ENCODE data around the gene ONECUT3.

Gene ONECUT3

DNA sequence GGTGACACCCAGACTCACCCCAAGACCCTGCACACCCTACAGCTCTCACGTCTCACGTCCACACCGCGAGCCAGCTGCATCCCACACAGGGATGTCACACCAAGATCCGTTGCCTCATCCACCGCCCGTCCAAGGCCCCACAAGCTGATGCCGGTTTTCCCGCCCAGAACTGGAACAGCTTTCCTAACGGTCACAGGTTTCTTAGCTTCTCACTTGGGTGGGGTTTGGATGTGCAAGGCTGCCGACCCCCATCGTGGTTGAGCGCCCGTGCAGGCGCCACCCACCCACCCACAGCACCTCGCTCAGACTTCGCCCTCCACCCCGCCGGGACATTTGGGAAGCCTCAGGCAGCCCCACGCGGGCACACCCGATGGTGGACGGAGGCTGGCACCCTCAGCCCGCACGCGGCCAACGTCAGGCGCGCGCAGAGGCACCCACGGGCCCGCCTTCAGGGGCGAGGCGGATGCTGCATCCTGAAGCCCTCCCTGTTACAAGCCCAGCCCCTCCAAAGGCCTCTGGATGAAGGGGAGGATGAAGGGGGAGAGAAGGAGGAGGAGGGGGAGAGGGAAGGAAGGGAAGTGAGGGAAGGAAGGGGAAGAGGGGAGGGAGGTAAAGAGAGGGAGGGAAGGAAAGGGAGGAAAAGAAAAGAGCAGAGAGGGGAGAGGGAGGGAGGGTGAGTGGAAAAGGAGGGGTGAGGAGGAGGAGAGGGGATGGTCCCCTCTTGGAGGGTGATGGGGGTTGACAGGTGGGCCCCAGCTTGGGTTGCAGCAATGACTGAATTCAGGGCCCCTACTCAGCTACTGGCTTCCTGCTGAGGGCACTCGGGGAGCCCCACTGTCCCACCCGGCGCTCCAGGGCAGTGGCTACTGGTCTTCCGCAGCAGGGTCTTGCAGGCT, 12.8 kb downstream of the ONECUT3 start:
- Mint-ChIP-seq H3K9me3 (peaks cover 11% of the 10 kb centered on the region), H3K27ac (no peak overlapping the region), H3K4me1 (ENCODE audit: low read depth) (no peaks in the 10 kb centered on the region), H3K27me3 (ENCODE audit: low read depth) (peaks cover 69% of the 10 kb centered on the region), H3K4me3 (no peak overlapping the region), H3K36me3 (ENCODE audit: low read depth) (no peaks in the 10 kb centered on the region)
- no peak for DNase-seq (ENCODE audit: low spot score)

DNA sequence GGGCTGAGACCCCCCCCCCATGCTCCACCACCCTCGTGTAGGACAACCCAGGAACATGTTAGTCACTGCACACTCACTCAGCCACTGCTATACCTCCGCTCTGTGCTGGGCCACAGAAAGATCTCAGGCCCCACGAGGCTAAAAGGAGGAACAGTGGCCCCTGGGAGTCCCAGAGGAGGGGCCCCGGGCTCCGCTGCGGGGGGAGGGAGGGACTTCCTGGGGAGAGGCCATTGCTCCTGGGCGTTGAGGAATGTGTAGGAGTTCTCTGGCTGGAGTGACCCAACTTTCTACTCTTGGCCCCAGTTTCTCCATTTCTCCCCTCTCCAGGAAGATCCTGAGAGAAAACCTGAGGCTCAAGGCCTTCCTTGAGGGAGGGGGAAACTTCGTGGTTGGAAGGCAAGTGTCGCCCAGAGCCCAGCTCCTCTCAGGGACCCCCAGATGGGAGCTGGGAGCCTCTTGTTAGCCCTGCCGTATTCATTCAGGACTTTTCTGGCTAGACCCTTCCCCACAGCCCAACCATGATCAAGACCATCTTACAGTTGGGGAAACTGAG, 13.6 kb downstream of the ONECUT3 start:
- no peaks in the 10 kb centered on the region for H3K36me3 Mint-ChIP-seq (ENCODE audit: low read depth)
- no peaks in the 10 kb centered on the region for H3K4me1 Mint-ChIP-seq (ENCODE audit: low read depth)
- no peak overlapping the region for H3K4me3 Mint-ChIP-seq
- DNase-seq (ENCODE audit: low spot score) = no peak
- no peak overlapping the region for H3K27ac Mint-ChIP-seq
- H3K9me3 Mint-ChIP-seq = peaks cover 16% of the 10 kb centered on the region
- H3K27me3 Mint-ChIP-seq (ENCODE audit: low read depth) = peaks cover 64% of the 10 kb centered on the region

DNA sequence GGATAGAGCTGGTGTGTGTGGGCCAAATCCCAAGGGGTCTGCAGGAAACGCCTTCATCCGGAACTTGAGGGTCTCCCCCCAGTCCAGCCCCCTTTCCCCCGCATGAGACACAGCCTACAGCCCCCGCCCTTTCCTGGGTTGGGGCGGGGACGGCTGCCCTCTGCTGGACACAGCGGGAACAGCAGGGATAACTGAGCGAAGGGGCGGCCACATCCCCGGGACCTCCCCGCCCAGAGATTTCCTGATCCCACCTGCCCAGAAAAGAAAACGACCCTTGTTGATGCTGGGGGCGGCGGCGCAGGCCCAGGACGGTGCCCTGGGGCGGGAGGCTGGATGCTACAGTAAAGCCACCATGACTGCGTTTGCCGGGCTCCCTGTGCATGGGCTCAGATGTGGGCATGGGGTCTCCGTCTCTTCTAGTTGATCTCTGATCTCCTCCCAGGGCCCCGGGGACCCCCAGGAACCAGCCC, 14.2 kb downstream of the ONECUT3 start:
- peaks cover 16% of the 10 kb centered on the region for H3K9me3 Mint-ChIP-seq
- no peaks in the 10 kb centered on the region for H3K4me1 Mint-ChIP-seq (ENCODE audit: low read depth)
- peaks cover 65% of the 10 kb centered on the region for H3K27me3 Mint-ChIP-seq (ENCODE audit: low read depth)
- no peaks in the 10 kb centered on the region for H3K36me3 Mint-ChIP-seq (ENCODE audit: low read depth)
- peak; percentile 43 for DNase-seq (ENCODE audit: low spot score)
- no peak overlapping the region for H3K4me3 Mint-ChIP-seq
- H3K27ac Mint-ChIP-seq = no peak overlapping the region

DNA sequence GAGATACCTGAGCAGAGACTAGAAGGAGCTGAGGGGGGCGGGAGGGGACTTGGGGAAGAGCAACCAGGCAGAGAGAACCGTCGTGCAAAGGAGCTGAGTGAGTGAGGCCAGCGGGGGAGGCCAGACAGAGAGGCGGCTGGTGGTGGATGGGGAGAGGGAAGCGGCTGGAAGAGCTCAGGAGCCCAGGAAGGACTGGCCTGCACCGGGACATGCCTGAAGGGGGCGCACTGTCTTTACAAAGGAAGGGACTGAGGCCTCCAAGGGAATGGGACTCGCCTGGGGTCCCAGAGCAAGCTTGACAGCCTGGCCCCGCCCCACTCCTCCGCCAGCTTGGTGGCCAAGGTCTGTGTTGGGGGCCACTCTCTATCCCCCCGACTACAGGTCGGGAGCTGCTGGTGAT, 14.9 kb downstream of the ONECUT3 start:
- H3K36me3 Mint-ChIP-seq (ENCODE audit: low read depth) = no peaks in the 10 kb centered on the region
- no peaks in the 10 kb centered on the region for H3K4me1 Mint-ChIP-seq (ENCODE audit: low read depth)
- H3K27me3 Mint-ChIP-seq (ENCODE audit: low read depth) = peaks cover 65% of the 10 kb centered on the region
- no peak overlapping the region for H3K27ac Mint-ChIP-seq
- peaks cover 16% of the 10 kb centered on the region for H3K9me3 Mint-ChIP-seq
- no peak overlapping the region for H3K4me3 Mint-ChIP-seq
- no peak for DNase-seq (ENCODE audit: low spot score)

DNA sequence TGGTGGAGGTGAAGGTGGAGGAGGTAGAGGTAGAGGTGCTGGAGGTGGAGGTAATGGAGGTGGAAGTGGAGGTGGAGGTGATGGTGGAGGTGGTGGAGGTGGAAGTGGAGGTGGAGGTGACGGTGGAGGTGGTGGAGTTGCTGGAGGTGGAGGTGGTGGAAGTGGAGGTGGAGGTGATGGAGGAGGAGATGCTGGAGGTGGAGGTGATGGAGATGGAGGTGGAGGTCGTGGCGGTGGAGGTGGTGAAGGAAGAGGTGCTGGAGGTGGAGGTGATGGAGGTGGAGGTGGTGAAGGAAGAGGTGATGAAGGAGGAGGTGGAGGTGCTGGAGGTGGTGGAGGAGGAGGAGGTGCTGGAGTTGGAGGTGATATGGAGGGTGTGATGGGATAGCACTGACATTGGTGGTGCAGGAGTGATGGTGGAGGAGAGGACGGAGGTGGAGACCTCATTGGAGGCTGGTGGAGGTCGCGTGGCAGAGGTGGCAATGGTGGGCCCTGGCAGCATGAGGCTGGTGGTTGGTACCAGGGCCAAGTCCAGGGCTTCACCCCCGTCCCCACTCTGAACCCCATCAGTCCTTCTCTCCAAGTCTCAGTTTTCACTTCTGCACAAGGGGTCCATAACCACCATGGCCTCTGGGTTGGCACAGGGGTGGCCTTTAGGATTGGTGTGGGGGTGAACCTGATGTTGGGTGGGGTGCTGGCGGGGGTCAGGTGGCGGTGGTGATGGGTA, 15.8 kb downstream of the ONECUT3 start:
- Mint-ChIP-seq H3K9me3 (peaks cover 16% of the 10 kb centered on the region), H3K4me3 (no peak overlapping the region), H3K4me1 (ENCODE audit: low read depth) (no peaks in the 10 kb centered on the region), H3K27me3 (ENCODE audit: low read depth) (peaks cover 63% of the 10 kb centered on the region), H3K36me3 (ENCODE audit: low read depth) (no peaks in the 10 kb centered on the region), H3K27ac (no peak overlapping the region)
- no peak for DNase-seq (ENCODE audit: low spot score)

DNA sequence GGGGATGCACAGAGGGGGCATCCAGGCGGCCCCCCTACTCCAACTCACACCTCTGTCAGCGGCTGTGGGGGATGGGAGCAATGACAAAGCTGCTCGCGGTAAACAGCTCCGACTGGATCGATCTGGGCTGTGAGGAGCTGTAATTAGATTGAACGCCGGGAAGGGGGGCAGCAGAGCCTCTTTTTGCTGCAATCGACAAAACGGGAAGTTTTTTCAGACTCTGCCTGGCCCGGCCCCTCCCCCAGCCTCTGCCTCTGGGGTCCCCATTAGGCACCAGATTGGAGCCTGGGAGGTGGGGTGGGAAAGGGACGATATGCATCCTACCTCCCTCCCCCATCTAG, 16.3 kb downstream of the ONECUT3 start:
- DNase-seq (ENCODE audit: low spot score) = no peak
- Mint-ChIP-seq H3K9me3 (peaks cover 16% of the 10 kb centered on the region), H3K4me3 (no peak overlapping the region), H3K36me3 (ENCODE audit: low read depth) (no peaks in the 10 kb centered on the region), H3K27ac (no peak overlapping the region), H3K4me1 (ENCODE audit: low read depth) (no peaks in the 10 kb centered on the region), H3K27me3 (ENCODE audit: low read depth) (peaks cover 61% of the 10 kb centered on the region)

DNA sequence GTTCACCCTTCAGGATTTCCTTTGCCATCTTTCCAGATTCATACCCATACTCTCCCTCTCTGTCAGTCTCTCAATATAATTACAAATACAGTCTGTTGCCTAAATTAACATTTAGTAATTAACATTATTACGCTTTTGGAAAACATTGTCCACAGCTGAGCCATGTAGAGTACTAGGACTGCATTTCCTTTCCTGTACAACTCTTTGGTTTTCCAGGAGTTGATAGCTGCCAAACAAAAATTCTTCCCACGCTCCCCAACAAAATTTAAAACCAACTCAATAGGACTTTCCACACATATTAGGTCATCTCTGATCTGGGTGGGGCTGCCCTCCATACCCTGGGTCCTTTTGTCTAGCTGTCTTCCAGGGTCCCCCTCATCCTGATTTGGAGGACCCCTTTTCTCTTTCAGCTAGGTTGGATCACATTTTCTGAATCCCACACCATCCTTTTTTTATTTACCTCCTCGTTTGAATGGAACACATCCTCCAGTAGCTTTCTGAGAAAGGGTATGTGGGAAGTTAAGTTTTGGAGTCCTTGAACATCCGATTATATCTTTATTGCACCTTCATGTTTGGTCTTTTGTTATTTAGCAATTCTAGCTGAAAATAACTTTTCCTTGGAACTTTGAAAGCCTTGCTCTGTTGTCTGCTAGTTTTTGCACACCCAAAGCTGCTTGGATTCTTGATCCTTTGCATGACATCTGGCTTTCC, 17.7 kb downstream of the ONECUT3 start:
- Mint-ChIP-seq H3K27me3 (ENCODE audit: low read depth) (peaks cover 52% of the 10 kb centered on the region), H3K9me3 (peaks cover 16% of the 10 kb centered on the region), H3K4me3 (no peak overlapping the region), H3K27ac (no peak overlapping the region), H3K36me3 (ENCODE audit: low read depth) (no peaks in the 10 kb centered on the region), H3K4me1 (ENCODE audit: low read depth) (no peaks in the 10 kb centered on the region)
- no peak for DNase-seq (ENCODE audit: low spot score)

DNA sequence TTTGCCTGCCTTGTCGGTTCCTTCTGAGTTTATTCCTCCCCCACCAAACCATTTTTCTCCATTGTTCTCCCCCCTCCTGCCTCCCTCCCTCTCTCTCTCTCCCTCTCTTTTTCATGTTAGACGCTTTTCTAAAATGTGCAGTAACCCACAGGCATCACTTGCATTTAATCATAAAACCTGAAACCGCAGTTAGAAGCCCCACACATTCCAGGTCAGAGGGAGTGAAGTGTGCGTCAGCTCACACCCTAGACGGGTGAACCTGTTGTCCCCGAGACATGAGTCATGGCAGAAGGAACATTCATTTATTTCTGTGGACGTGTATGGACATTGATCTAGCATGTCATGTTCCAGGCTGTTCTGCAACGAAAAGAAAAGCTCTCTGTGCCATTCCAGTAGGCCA, 19.9 kb downstream of the ONECUT3 start:
- H3K4me3 Mint-ChIP-seq = no peak overlapping the region
- H3K9me3 Mint-ChIP-seq = peaks cover 16% of the 10 kb centered on the region
- H3K4me1 Mint-ChIP-seq (ENCODE audit: low read depth) = no peaks in the 10 kb centered on the region
- H3K36me3 Mint-ChIP-seq (ENCODE audit: low read depth) = peaks cover 3% of the 10 kb centered on the region
- DNase-seq (ENCODE audit: low spot score) = no peak
- peaks cover 54% of the 10 kb centered on the region for H3K27me3 Mint-ChIP-seq (ENCODE audit: low read depth)
- H3K27ac Mint-ChIP-seq = no peak overlapping the region

DNA sequence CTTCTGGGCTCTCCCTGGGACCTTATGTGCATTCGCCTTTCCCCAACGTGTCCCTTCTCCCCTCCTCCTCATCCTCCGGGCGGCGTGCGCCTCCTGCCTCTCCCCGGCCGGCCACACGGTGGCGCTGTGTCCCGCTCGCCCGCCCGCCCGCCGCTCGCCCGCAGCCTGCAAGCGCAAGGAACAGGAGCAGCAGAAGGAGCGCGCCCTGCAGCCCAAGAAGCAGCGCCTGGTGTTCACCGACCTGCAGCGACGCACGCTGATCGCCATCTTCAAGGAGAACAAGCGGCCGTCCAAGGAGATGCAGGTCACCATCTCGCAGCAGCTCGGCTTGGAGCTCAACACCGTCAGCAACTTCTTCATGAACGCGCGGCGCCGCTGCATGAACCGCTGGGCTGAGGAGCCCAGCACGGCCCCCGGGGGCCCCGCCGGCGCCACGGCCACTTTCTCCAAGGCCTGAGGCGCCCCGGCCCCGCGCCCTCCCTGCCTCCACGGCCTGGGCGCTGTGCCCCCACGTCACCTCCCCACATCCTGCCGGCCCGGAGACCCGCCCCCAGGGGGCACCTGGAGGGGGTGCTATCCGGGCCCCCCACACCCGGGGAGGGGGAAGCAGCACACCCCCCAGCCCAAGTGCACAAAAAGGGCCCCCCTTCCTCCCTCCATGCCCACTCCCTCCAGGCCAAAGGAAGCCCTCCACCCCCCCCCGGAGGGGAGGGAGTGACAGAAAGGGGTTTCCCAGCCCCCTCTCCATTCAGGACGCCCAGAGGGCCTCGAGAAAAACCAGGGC, 21.9 kb downstream of the ONECUT3 start:
- H3K4me1 Mint-ChIP-seq (ENCODE audit: low read depth) = no peaks in the 10 kb centered on the region
- H3K27ac Mint-ChIP-seq = no peak overlapping the region
- no peak overlapping the region for H3K4me3 Mint-ChIP-seq
- peaks cover 14% of the 10 kb centered on the region for H3K9me3 Mint-ChIP-seq
- H3K36me3 Mint-ChIP-seq (ENCODE audit: low read depth) = peaks cover 3% of the 10 kb centered on the region
- H3K27me3 Mint-ChIP-seq (ENCODE audit: low read depth) = peaks cover 59% of the 10 kb centered on the region
- no peak for DNase-seq (ENCODE audit: low spot score)

DNA sequence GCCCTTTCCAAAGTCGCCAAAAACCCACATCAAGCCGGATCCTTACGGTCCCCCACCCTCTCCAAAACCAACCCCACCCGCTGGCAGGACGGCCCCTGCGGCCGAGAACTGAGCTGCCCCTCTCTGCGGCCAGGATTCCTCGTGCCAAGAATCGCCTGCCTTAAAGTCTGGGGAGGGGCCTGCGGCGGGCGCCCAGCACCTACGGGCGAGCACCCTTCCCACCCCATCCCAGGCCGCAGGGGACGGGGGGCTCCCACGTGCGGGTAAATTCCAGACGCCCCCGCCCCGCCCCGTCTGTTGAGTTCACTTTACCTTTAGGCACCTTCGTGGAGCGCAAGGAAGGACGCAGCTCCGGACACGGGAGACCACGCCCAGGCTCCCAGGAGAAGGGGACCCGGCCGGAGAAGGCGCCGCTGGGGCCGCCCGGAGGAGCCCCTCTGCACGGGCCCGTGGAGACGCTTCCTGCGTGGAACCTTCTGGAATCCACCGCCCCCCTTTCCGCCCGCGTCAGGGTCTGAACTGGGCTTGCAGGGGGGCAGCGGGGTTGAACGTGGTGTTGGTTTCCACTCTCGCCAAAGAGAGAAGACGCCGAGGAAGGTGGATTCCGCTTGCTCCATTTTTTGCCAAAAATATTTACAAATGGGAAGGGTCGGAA, 22.8 kb downstream of the ONECUT3 start:
- H3K36me3 Mint-ChIP-seq (ENCODE audit: low read depth) = peaks cover 3% of the 10 kb centered on the region
- DNase-seq (ENCODE audit: low spot score) = no peak

DNA sequence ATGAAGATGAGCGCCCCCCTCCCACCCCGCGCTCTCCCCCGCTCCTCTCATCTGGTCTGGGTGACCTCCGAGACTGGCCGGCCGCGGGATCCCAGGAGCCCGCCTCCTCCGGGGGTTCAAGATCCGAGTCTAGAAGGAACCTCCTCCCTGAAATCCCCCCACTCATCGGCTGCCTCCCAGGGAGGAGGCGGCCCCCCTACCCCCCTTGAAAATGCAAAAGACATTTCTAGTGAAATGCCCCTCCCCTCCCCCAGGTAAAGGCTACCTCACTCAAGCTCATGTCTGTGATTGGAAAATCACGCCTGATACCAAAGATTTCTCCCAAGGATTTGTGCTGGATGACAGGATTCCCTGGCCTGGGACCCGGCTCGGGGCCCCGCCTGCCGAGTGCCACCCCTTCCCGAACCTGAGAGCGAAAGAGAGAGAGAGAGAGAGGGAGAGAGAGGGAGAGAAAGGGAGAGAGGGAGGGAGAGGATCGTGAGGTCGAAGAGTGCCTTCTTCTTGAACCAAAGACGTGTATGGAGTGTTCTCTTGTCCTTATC, 23.4 kb downstream of the ONECUT3 start:
- no peak for DNase-seq (ENCODE audit: low spot score)
- Mint-ChIP-seq H3K9me3 (no peaks in the 10 kb centered on the region), H3K27me3 (ENCODE audit: low read depth) (peaks cover 52% of the 10 kb centered on the region), H3K4me3 (no peak overlapping the region), H3K36me3 (ENCODE audit: low read depth) (peaks cover 3% of the 10 kb centered on the region), H3K4me1 (ENCODE audit: low read depth) (no peaks in the 10 kb centered on the region), H3K27ac (peak overlapping the region; percentile 1)

More for the DNA sequence above, 22.8 kb downstream of the ONECUT3 start:
- H3K27me3 Mint-ChIP-seq (ENCODE audit: low read depth) = peaks cover 54% of the 10 kb centered on the region
- H3K9me3 Mint-ChIP-seq = peaks cover 5% of the 10 kb centered on the region
- H3K4me3 Mint-ChIP-seq = no peak overlapping the region
- H3K4me1 Mint-ChIP-seq (ENCODE audit: low read depth) = no peaks in the 10 kb centered on the region
- H3K27ac Mint-ChIP-seq = no peak overlapping the region

DNA sequence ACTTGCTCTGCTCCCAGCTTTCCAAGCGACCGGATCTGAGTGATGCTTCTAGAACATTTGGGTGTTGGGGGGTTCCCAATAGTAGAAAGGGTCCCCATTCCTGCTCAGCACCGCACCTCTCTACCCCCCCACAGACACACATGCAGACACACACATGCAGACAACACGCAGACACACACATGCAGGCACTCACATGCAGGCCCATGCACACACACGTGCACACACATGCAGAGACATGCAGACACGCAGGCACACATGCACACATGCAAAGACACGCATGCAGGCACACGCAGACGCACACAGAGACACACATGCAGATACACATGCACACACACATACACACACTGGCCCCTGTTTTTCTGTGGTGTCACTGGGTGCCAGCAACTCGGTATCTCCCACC, 23.8 kb downstream of the ONECUT3 start:
- H3K27me3 Mint-ChIP-seq (ENCODE audit: low read depth) = peaks cover 52% of the 10 kb centered on the region
- no peaks in the 10 kb centered on the region for H3K4me1 Mint-ChIP-seq (ENCODE audit: low read depth)
- H3K27ac Mint-ChIP-seq = no peak overlapping the region
- no peak for DNase-seq (ENCODE audit: low spot score)
- no peaks in the 10 kb centered on the region for H3K9me3 Mint-ChIP-seq
- H3K4me3 Mint-ChIP-seq = no peak overlapping the region
- peaks cover 3% of the 10 kb centered on the region for H3K36me3 Mint-ChIP-seq (ENCODE audit: low read depth)

Measured in T-helper 2 cell treated with Interferon-gamma antibody and Interleukin-4, amounts not matched to agents 5 μg/mL and 100 μg/mL, for 36 hours (primary cell).